Endothelial cell of umbilical vein (primary cell): ENCODE measurements around the gene SLC25A48. TPM values are rescaled to one million over a fixed set of nuclear protein-coding genes. Genes with fewer than 3 reads are reported as not detected.

Experiments
- BruUV-seq: library from RNA; stranded (reverse); fragments of 400-500 nt; replicated peaks from 2 replicates; lab custom pipeline; 2021; lab: Mats Ljungman, UMichigan
- CTCF ChIA-PET: fragments of 300-600, 350-600 bp; sonication (Branson Sonifier 250); formaldehyde crosslinking; loops from one replicate; lab custom pipeline; 2021; ENCODE audit warnings: antibody characterized with exemption, inconsistent platforms; lab: Charles Lee
- POLR2A ChIA-PET: fragments of 300-600, 350-600 bp; sonication (Branson Sonifier 250); formaldehyde crosslinking; loops from one replicate; lab custom pipeline; 2021; ENCODE audit warnings: antibody characterized with exemption, inconsistent platforms; lab: Charles Lee
- DNase-seq: peaks from one replicate; pipeline ENCODE4 v3.0.0-alpha.2; 2011; ENCODE audit warnings: low read depth, low spot score
- FAIRE-seq: peaks from 2 replicates; lab custom pipeline; 2011; peaks lifted over from hg19 to GRCh38; lab: Jason Lieb, UNC
- H2AFZ ChIP-seq: 2 replicates; pipeline ENCODE4 v1.6.0; 2012; ENCODE audit warnings: low read depth, low read length, control low read depth, inconsistent platforms
- H3K27ac ChIP-seq: 2 replicates; pipeline ENCODE4 v1.5.1; 2011; ENCODE audit warnings: low read depth, mild to moderate bottlenecking, control low read depth, low read length, moderate library complexity; ENCODE audit not compliant: insufficient read depth
- H3K27me3 ChIP-seq, 2 experiments: 2 replicates each; pipeline versions ENCODE4 v1.6.0 to v1.6.1; 2011; ENCODE audit warnings: low read length in 2 of 2, mixed read lengths in 1 of 2; ENCODE audit not compliant: control insufficient read depth in 2 of 2, insufficient read depth in 2 of 2
- H3K36me3 ChIP-seq, 2 experiments: 2 replicates in 1 of 2; 3 replicates in 1 of 2; pipeline ENCODE4 v1.5.1; 2011; ENCODE audit warnings: low read length in 2 of 2, mild to moderate bottlenecking in 1 of 2, moderate library complexity in 1 of 2; ENCODE audit not compliant: control insufficient read depth in 2 of 2, insufficient read depth in 2 of 2; ENCODE audit errors: extremely low read depth in 1 of 2
- H3K4me1 ChIP-seq: 3 replicates; pipeline ENCODE4 v1.5.1; 2011; ENCODE audit warnings: mild to moderate bottlenecking, low read length; ENCODE audit not compliant: control insufficient read depth, insufficient read depth; ENCODE audit errors: extremely low read depth
- H3K4me2 ChIP-seq: 2 replicates; pipeline ENCODE4 v1.6.1; 2011; ENCODE audit warnings: low read length, control low read depth, mixed read lengths; ENCODE audit not compliant: insufficient read depth
- H3K4me3 ChIP-seq, 3 experiments: fragments of 200-600 bp in 1 of 3; sonication (generic), shearing (Covaris generic) in 1 of 3; replicated peaks in 1 of 3; 2 replicates each; pipeline ENCODE4 v1.5.1; 2011 to 2016; ENCODE audit warnings: control low read depth in 3 of 3, low read length in 3 of 3, mild to moderate bottlenecking in 2 of 3, inconsistent platforms in 1 of 3, low read depth in 1 of 3, moderate library complexity in 1 of 3; ENCODE audit not compliant: insufficient read depth in 1 of 3
- H3K79me2 ChIP-seq: 2 replicates; pipeline ENCODE4 v1.6.0; 2012; ENCODE audit warnings: low read length, inconsistent platforms; ENCODE audit not compliant: control insufficient read depth, insufficient read depth
- H3K9ac ChIP-seq: replicated peaks from 2 replicates; pipeline ENCODE3; 2011; ENCODE audit warnings: low read length, control low read depth; ENCODE audit not compliant: insufficient read depth; ENCODE audit errors: extremely low read depth
- H3K9me1 ChIP-seq: replicated peaks from 3 replicates; pipeline ENCODE4 v1.6.0; 2011; ENCODE audit warnings: mild to moderate bottlenecking, low read length; ENCODE audit not compliant: control insufficient read depth, insufficient read depth; ENCODE audit errors: extremely low read depth
- H3K9me3 ChIP-seq: replicated peaks from 2 replicates; pipeline ENCODE4 v1.5.1; 2012; ENCODE audit warnings: low read length, inconsistent platforms; ENCODE audit not compliant: control insufficient read depth, insufficient read depth
- H4K20me1 ChIP-seq: replicated peaks from 2 replicates; pipeline ENCODE3; 2011; ENCODE audit warnings: mild to moderate bottlenecking, low read length; ENCODE audit not compliant: control insufficient read depth, insufficient read depth; ENCODE audit errors: extremely low read depth
- CTCF ChIP-seq, 2 donors: IDR thresholded peaks; 1 replicate in 1 of 2; 2 replicates in 1 of 2; pipeline ENCODE4 v1.5.1; 2011; ENCODE audit warnings: low read length in 2 of 2, mild to moderate bottlenecking in 2 of 2, moderate library complexity in 2 of 2, control low read depth in 1 of 2, inconsistent platforms in 1 of 2, low read depth in 1 of 2; ENCODE audit not compliant: insufficient read depth in 1 of 2; ENCODE audit errors: extremely low read depth in 1 of 2
- EZH2 ChIP-seq: IDR thresholded peaks from 2 replicates; pipeline ENCODE4 v1.6.1; 2012; ENCODE audit warnings: borderline replicate concordance, low read depth, mild to moderate bottlenecking, moderate library complexity, low read length, inconsistent platforms; ENCODE audit not compliant: severe bottlenecking
- FOS ChIP-seq: IDR thresholded peaks from 2 replicates; pipeline ENCODE4 v1.6.1; 2011; ENCODE audit warnings: mild to moderate bottlenecking, low read length, moderate library complexity, borderline replicate concordance; ENCODE audit not compliant: insufficient read depth
- GATA2 ChIP-seq: IDR thresholded peaks from 2 replicates; pipeline ENCODE4 v1.7.0; 2011; ENCODE audit warnings: low read depth, mild to moderate bottlenecking, moderate library complexity, mixed read lengths, low read length; ENCODE audit not compliant: insufficient read length, insufficient read depth
- JUN ChIP-seq: IDR thresholded peaks from 2 replicates; pipeline ENCODE4 v1.6.1; 2011; ENCODE audit warnings: borderline replicate concordance, low read depth; ENCODE audit not compliant: insufficient read length, insufficient read depth
- MAX ChIP-seq: IDR thresholded peaks from 2 replicates; pipeline ENCODE4 v1.6.1; 2011; ENCODE audit not compliant: insufficient read depth, insufficient read length
- MYC ChIP-seq: IDR thresholded peaks from one replicate; pipeline ENCODE4 v1.6.1; 2011; ENCODE audit warnings: mild to moderate bottlenecking, low read depth, low read length
- POLR2A ChIP-seq: IDR thresholded peaks from 2 replicates; pipeline ENCODE4 v1.6.1; 2012; ENCODE audit warnings: low read depth, mild to moderate bottlenecking, control low read depth, low read length
- POLR2AphosphoS5 ChIP-seq: IDR thresholded peaks from 2 replicates; pipeline ENCODE4 v1.6.1; 2012; ENCODE audit warnings: low read depth, mild to moderate bottlenecking, control low read depth, low read length, moderate library complexity; ENCODE audit not compliant: insufficient read depth
- dilution Hi-C: fragments of 300-500 bp; cut with MboI; formaldehyde crosslinking; loops from one replicate; pipeline ENCODE4 v1.15.0; 2019; ENCODE audit warnings: low sequenced_read_pairs; ENCODE audit not compliant: extremely low pct_ligation_motif_present
- intact Hi-C: fragments of 100-400 bp; cut with micrococcal nuclease; formaldehyde crosslinking; loops from one replicate; pipeline ENCODE4 v1.10.0; 2022
- polyA plus RNA-seq, 4 experiments: library from polyadenylated mRNA; depleted of rRNA in 3 of 4; stranded (reverse) in 3 of 4; unstranded in 1 of 4; fragments of >200 nt; gene quantifications; 2 replicates each; pipeline versions ENCODE4 v1.2.1 to v1.2.3, GENCODE V29; 2011 to 2012; ENCODE audit warnings: missing spikeins in 1 of 4
- total RNA-seq: library from RNA; stranded (reverse); gene quantifications from 2 replicates; pipeline ENCODE4 v1.2.3, GENCODE V29; 2021

The SLC25A48 gene
- total and polyA plus RNA-seq, 2 donors (not counting 3 experiments of a cell fraction or from before 2014, with no cell fraction given): not detected

GRCh38 chr5:135814316-135814715 lies 20.1 kb upstream of the SLC25A48 start:
- no peaks in the 10 kb centered on the region for H3K9me1 ChIP-seq
- H3K4me2 ChIP-seq: no peak overlapping the region
- H4K20me1 ChIP-seq: no peaks in the 10 kb centered on the region
- no peak overlapping the region for H3K4me3 ChIP-seq
- H3K36me3 ChIP-seq: no peaks in the 10 kb centered on the region
- POLR2A ChIA-PET: no interaction called here
- intact Hi-C loops (no loop called here), dilution Hi-C loops (no loop called here)
- DNase-seq (no peak), FAIRE-seq (no peak)
- no TSS peak for BruUV-seq
- no peaks in the 10 kb centered on the region for H3K9me3 ChIP-seq
- no peak overlapping the region for H3K27ac ChIP-seq
- no peaks in the 10 kb centered on the region for H3K79me2 ChIP-seq
- peaks cover 2 to 6% of the 10 kb centered on the region in 2 experiments for H3K27me3 ChIP-seq
- no peak overlapping the region for H2AFZ ChIP-seq
- TF ChIP-seq POLR2A (no peak), MYC (no peak), MAX (no peak), FOS (no peak), GATA2 (no peak), JUN (no peak), POLR2AphosphoS5 (no peak), EZH2 (no peak), CTCF (IDR thresholded peaks at IDR 0.05; ENCODE audit: extremely low read depth in 1 of 2, insufficient read depth in 1 of 2, low read depth in 1 of 2, low read length in 2 of 2) (no peak)
- CTCF ChIA-PET: no interaction called here
- no peak overlapping the region for H3K9ac ChIP-seq
- H3K4me1 ChIP-seq: no peaks in the 10 kb centered on the region
